Central memory CD8-positive, alpha-beta T cell (primary cell): ENCODE results near the gene OFD1.

Experiments
- ATAC-seq: fragments of 150-1000 bp; cut with Tn5 transposase; replicated peaks from 2 replicates; pipeline ENCODE4 v1.10.0; 2022; ENCODE audit warnings: mild to moderate bottlenecking, moderate FRiP score, moderate number of reproducible peaks; ENCODE audit not compliant: poor library complexity, severe bottlenecking; ENCODE audit errors: extremely low read depth
- DNase-seq, 2 donors: peaks; one replicate each; pipeline ENCODE4 v3.0.0; 2021; ENCODE audit warnings: low spot score in 2 of 2
- H3K27ac Mint-ChIP-seq: one replicate; pipeline ENCODE4 v1.8.0; 2022; ENCODE audit warnings: low read depth, mild to moderate bottlenecking, moderate library complexity, mixed read lengths
- H3K27me3 Mint-ChIP-seq: one replicate; pipeline ENCODE4 v1.8.0; 2022; ENCODE audit warnings: mixed read lengths
- H3K36me3 Mint-ChIP-seq: one replicate; pipeline ENCODE4 v1.8.0; 2022; ENCODE audit warnings: mild to moderate bottlenecking, moderate library complexity, mixed read lengths; ENCODE audit not compliant: insufficient read depth
- H3K4me1 Mint-ChIP-seq: one replicate; pipeline ENCODE4 v1.8.0; 2022; ENCODE audit warnings: mixed read lengths
- H3K4me3 Mint-ChIP-seq: one replicate; pipeline ENCODE4 v1.8.0; 2022; ENCODE audit warnings: mild to moderate bottlenecking, moderate library complexity, mixed read lengths
- H3K9me3 Mint-ChIP-seq: one replicate; pipeline ENCODE4 v1.8.0; 2022; ENCODE audit warnings: mixed read lengths

Gene OFD1

DNA sequence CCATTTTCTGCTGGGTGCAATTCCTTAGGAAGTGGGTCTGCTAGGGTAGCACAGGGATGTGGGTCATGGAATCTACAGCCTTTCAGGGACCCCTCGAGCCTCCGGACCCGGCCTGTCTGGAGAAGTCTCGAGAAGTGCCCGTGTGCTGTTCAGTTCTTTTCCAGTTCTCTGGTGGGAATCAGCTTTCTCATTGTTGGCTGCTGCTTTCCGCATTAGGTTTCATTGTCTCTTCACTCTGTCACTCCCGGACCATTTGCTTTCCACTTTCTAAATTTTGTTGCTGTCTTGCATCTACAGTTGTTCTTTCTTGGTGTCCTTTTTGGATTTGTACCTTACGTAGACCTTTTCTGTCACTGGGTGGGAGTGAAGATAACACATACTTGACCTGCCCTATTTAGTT is 39.6 kb upstream of the OFD1 start:
- H3K27ac Mint-ChIP-seq = peak overlapping the region; percentile 5
- H3K36me3 Mint-ChIP-seq = peaks cover 8% of the 10 kb centered on the region
- H3K4me3 Mint-ChIP-seq = peak overlapping the region; percentile 35
- H3K4me1 Mint-ChIP-seq = peaks cover 58% of the 10 kb centered on the region
- H3K9me3 Mint-ChIP-seq = no peaks in the 10 kb centered on the region
- DNase-seq (no peak), ATAC-seq (no peak)
- H3K27me3 Mint-ChIP-seq = no peaks in the 10 kb centered on the region

DNA sequence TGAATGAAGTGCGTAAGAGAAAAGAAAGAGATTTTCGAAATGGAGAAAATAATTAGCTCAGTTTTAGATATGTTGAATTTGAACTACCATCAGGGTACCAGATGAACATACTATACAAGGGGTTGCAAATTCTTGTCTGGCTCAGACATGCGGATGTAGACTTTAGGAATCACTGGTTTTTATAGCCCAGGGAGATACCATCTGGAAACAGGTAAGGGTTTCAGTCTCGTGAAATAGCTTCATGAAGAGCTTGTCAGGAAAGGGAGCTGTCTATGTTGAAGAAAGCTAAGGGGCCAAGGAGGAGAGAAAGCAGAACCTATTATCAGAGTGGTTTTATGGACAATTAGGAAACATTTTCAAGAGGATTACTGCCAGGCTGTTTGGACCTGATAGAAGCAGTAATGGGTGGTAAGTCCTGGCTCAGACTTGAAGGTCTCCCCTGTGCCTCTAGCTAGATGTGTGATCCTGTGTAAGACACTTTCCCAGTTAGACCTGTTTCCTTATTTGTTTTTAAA is 38.9 kb upstream of the OFD1 start:
- no peak for ATAC-seq
- no peaks in the 10 kb centered on the region for H3K9me3 Mint-ChIP-seq
- peaks cover 52% of the 10 kb centered on the region for H3K4me1 Mint-ChIP-seq
- no peaks in the 10 kb centered on the region for H3K27me3 Mint-ChIP-seq
- H3K36me3 Mint-ChIP-seq = peaks cover 9% of the 10 kb centered on the region
- DNase-seq = no peak
- H3K4me3 Mint-ChIP-seq = peak overlapping the region; percentile 41
- peak overlapping the region; percentile 5 for H3K27ac Mint-ChIP-seq

GRCh38 chrX:13697455-13697854 is 37.1 kb upstream of the OFD1 start:
- peak overlapping the region; percentile 61 for H3K4me3 Mint-ChIP-seq
- peaks cover 61% of the 10 kb centered on the region for H3K4me1 Mint-ChIP-seq
- no peaks in the 10 kb centered on the region for H3K27me3 Mint-ChIP-seq
- ATAC-seq (peak; percentile 79), DNase-seq (no peak)
- H3K36me3 Mint-ChIP-seq = peaks cover 12% of the 10 kb centered on the region
- no peaks in the 10 kb centered on the region for H3K9me3 Mint-ChIP-seq
- H3K27ac Mint-ChIP-seq = peak overlapping the region; percentile 82

- H3K27ac Mint-ChIP-seq = peak overlapping the region; percentile 82
- H3K9me3 Mint-ChIP-seq = no peaks in the 10 kb centered on the region
- H3K4me3 Mint-ChIP-seq = no peak overlapping the region
- H3K27me3 Mint-ChIP-seq = no peaks in the 10 kb centered on the region
- peaks cover 61% of the 10 kb centered on the region for H3K4me1 Mint-ChIP-seq
- ATAC-seq (no peak), DNase-seq (no peak)
- H3K36me3 Mint-ChIP-seq = peaks cover 14% of the 10 kb centered on the region
Measured at GRCh38 chrX:13697976-13698375, 36.6 kb upstream of the OFD1 start.

GRCh38 chrX:13698432-13698831 is 36.1 kb upstream of the OFD1 start:
- peaks cover 60% of the 10 kb centered on the region for H3K4me1 Mint-ChIP-seq

DNA sequence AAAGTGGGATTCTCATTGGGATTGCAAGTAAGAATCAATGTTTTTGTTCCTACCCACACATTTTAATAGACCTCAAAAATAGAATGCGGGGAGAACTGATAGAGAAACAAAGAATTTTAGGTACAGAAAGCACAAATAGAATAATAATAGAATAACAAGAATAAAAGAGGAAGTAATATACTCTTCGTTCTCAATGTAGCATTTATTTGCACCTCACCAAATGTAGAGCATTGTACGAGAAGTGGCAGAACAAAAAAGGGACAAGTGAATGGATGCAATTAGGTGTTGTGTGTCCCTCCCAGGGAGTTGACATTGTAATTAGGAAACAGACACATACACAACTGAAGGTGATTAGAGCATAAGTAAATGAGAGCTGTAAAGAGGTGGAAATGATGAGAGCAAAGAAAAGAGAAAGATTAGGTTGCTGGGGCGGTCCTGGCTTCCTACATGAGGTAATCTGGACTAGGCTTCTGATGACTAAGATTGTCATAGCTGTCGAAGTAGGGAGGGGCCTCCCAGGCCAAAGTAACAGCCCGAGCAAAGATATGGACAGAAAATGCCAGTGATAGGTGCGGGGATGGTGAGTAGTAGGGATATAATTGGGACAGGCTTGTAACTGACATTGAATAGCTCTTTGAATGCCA is 35.2 kb upstream of the OFD1 start:
- no peak overlapping the region for H3K27ac Mint-ChIP-seq
- DNase-seq (no peak), ATAC-seq (no peak)
- no peaks in the 10 kb centered on the region for H3K27me3 Mint-ChIP-seq
- H3K9me3 Mint-ChIP-seq = no peaks in the 10 kb centered on the region
- H3K4me3 Mint-ChIP-seq = peak overlapping the region; percentile 30
- peaks cover 64% of the 10 kb centered on the region for H3K4me1 Mint-ChIP-seq
- H3K36me3 Mint-ChIP-seq = peaks cover 14% of the 10 kb centered on the region

More at GRCh38 chrX:13698432-13698831, 36.1 kb upstream of the OFD1 start:
- H3K27me3 Mint-ChIP-seq = no peaks in the 10 kb centered on the region
- no peak for DNase-seq
- H3K4me3 Mint-ChIP-seq = no peak overlapping the region
- no peak for ATAC-seq
- peaks cover 12% of the 10 kb centered on the region for H3K36me3 Mint-ChIP-seq
- H3K27ac Mint-ChIP-seq = no peak overlapping the region
- H3K9me3 Mint-ChIP-seq = no peaks in the 10 kb centered on the region

DNA sequence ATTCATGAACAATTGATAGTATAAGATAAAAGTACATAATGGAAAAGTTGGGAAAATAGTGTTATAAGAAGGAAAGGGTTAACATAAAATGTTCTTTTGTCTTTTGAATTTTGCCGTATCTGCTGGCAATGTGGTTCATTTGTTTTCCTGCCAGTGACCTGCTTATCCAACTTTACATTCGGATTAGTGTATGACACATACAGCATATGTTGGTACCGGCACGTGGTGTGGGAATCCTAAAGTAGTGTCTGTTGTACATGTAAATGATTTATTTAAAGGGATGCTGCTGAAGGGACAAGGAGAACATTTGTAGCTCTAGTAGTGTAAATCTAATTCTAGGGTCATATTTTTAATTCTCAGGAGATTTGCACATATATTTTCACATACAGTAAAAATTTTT is 34.2 kb upstream of the OFD1 start:
- Mint-ChIP-seq H3K4me1 (peaks cover 57% of the 10 kb centered on the region), H3K4me3 (no peak overlapping the region), H3K27ac (peak overlapping the region; percentile 47), H3K36me3 (peaks cover 17% of the 10 kb centered on the region), H3K9me3 (no peaks in the 10 kb centered on the region), H3K27me3 (no peaks in the 10 kb centered on the region)
- ATAC-seq = no peak
- DNase-seq = no peak

DNA sequence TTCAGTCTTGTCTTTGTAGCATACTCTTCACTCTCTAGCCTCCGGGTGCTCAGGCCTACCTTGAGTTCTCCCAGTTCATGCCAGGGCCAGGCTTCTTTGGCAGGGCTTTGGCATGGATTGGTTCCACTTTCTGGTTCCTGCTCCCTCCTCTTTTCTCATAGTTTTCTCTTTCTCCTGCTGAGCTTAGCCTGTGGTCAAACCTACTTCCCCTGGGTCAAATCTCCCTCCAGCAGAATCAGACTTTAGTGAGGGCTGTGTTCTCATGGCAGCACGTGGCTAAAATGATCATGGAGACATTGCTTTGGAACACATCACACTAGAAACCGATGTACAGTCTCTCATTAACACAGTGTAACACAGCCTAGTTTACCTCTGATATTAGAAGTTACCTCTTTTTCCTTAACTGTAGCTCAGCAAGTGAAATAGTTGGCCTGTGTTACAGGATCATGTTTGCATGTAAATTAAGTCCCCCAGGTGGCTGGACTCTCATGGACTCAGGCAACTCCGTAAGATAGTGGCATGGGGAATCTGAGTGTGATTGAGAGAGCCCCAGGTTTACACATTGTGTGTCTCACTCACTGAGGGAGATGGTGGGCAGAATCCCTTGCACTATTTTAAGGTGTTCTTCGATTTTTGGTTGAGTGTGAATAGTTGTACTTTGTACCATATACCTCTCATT is 32.3 kb upstream of the OFD1 start:
- peaks cover 20% of the 10 kb centered on the region for H3K36me3 Mint-ChIP-seq
- H3K4me1 Mint-ChIP-seq = peaks cover 49% of the 10 kb centered on the region
- H3K9me3 Mint-ChIP-seq = no peaks in the 10 kb centered on the region
- peak overlapping the region; percentile 47 for H3K27ac Mint-ChIP-seq
- H3K27me3 Mint-ChIP-seq = no peaks in the 10 kb centered on the region
- DNase-seq (no peak), ATAC-seq (no peak)
- peak overlapping the region; percentile 62 for H3K4me3 Mint-ChIP-seq

GRCh38 chrX:13703135-13703534 is 31.4 kb upstream of the OFD1 start:
- no peak for DNase-seq
- no peaks in the 10 kb centered on the region for H3K9me3 Mint-ChIP-seq
- ATAC-seq = no peak
- H3K4me1 Mint-ChIP-seq = peaks cover 52% of the 10 kb centered on the region
- no peaks in the 10 kb centered on the region for H3K27me3 Mint-ChIP-seq
- peaks cover 20% of the 10 kb centered on the region for H3K36me3 Mint-ChIP-seq
- H3K27ac Mint-ChIP-seq = no peak overlapping the region
- H3K4me3 Mint-ChIP-seq = no peak overlapping the region

GRCh38 chrX:13703589-13703988 is 31.0 kb upstream of the OFD1 start:
- Mint-ChIP-seq H3K4me3 (peak overlapping the region; percentile 3), H3K27ac (peak overlapping the region; percentile 34), H3K4me1 (peaks cover 52% of the 10 kb centered on the region), H3K27me3 (no peaks in the 10 kb centered on the region), H3K36me3 (peaks cover 24% of the 10 kb centered on the region), H3K9me3 (no peaks in the 10 kb centered on the region)
- DNase-seq (no peak), ATAC-seq (no peak)

DNA sequence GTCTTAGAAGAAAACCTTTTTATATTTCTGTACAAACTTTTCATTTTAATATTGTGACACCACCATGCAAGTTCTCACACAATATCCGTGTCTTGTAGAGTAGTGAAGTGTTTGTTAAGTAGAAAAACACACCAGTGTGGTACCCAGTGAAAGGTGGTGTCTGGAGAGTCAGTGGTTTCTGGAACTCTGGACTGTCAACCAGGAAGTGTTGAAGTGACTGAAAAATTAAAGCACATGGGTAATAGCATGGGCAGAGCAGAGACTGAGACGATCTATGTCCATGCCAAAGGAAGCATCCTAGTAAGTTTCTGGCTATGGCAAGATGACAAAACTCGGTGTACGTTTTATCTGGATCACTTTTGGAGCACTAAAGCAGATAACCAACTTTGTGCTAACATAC is 23.4 kb upstream of the OFD1 start:
- Mint-ChIP-seq H3K4me1 (peaks cover 16% of the 10 kb centered on the region), H3K9me3 (no peaks in the 10 kb centered on the region), H3K27ac (no peak overlapping the region), H3K4me3 (no peak overlapping the region), H3K36me3 (peaks cover 42% of the 10 kb centered on the region), H3K27me3 (no peaks in the 10 kb centered on the region)
- no peak for DNase-seq
- ATAC-seq = no peak

GRCh38 chrX:13716455-13716854 is 18.1 kb upstream of the OFD1 start:
- DNase-seq (no peak), ATAC-seq (peak; percentile 66)
- H3K27me3 Mint-ChIP-seq = no peaks in the 10 kb centered on the region
- H3K9me3 Mint-ChIP-seq = no peaks in the 10 kb centered on the region
- peak overlapping the region; percentile 85 for H3K27ac Mint-ChIP-seq
- peaks cover 23% of the 10 kb centered on the region for H3K4me1 Mint-ChIP-seq
- H3K4me3 Mint-ChIP-seq = no peak overlapping the region
- peaks cover 38% of the 10 kb centered on the region for H3K36me3 Mint-ChIP-seq

DNA sequence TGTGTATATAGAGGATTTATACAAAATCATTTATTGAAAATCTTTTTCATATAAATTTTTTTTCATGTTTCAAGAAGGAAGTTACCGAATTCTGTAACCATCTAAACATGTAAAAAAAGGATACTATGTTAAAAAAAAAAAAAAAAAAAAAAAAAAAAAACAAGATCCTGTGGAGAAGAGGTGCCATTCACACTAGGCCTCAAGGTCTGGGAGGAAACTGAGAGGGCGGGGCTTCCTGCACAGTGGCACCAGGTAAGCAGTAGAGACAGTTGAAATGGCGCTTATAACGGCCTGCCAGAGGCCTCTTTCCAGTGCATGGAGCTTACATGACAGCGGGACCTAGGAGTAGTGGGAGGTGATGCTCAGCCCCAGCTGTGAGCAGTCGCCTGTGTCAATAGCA is 17.6 kb upstream of the OFD1 start:
- peak; percentile 85 for ATAC-seq
- Mint-ChIP-seq H3K27ac (peak overlapping the region; percentile 85), H3K36me3 (peaks cover 35% of the 10 kb centered on the region), H3K27me3 (no peaks in the 10 kb centered on the region), H3K4me3 (peak overlapping the region; percentile 62), H3K4me1 (peaks cover 23% of the 10 kb centered on the region), H3K9me3 (no peaks in the 10 kb centered on the region)
- DNase-seq = peak; percentile 15 to 44
